Thymus (tissue), 11 donors: Measurements from ENCODE around the gene DHDDS. TPM values are rescaled to one million over a fixed set of nuclear protein-coding genes. Genes with fewer than 3 reads are reported as not detected.
A peak's percentile ranks its signal among the peaks of the same experiment; 100 is the strongest.

Experiments
- DNase-seq, 9 donors: peaks; one replicate each; pipeline ENCODE4 v3.0.0-alpha.2; 2013; ENCODE audit warnings: low spot score in 9 of 9, low read depth in 6 of 9, missing footprints in 1 of 9
- H3K27ac ChIP-seq, 2 donors: one replicate each; pipeline ENCODE4 v1.5.1; 2013; ENCODE audit warnings: control low read depth in 1 of 2, low read depth in 1 of 2, low read length in 1 of 2, mild to moderate bottlenecking in 1 of 2, moderate library complexity in 1 of 2
- H3K27me3 ChIP-seq, 2 donors: one replicate each; pipeline ENCODE4 v1.5.1; 2013; ENCODE audit warnings: low read length in 1 of 2; ENCODE audit not compliant: control insufficient read depth in 2 of 2, insufficient read depth in 1 of 2
- H3K36me3 ChIP-seq, 2 donors: one replicate each; pipeline ENCODE4 v1.5.1; 2013; ENCODE audit warnings: low read length in 1 of 2, mild to moderate bottlenecking in 1 of 2, moderate library complexity in 1 of 2; ENCODE audit not compliant: control insufficient read depth in 2 of 2, insufficient read depth in 2 of 2
- H3K4me1 ChIP-seq, 2 donors: one replicate each; pipeline ENCODE4 v1.5.1; 2013; ENCODE audit warnings: low read length in 2 of 2; ENCODE audit not compliant: control insufficient read depth in 2 of 2, insufficient read depth in 2 of 2
- H3K4me3 ChIP-seq, 2 donors: one replicate each; pipeline ENCODE4 v1.5.1; 2013; ENCODE audit warnings: low read length in 2 of 2, control low read depth in 1 of 2, mild to moderate bottlenecking in 1 of 2
- H3K9me3 ChIP-seq, 2 donors: one replicate each; pipeline ENCODE4 v1.5.1; 2013; ENCODE audit warnings: low read length in 1 of 2, mild to moderate bottlenecking in 1 of 2; ENCODE audit not compliant: control insufficient read depth in 2 of 2, insufficient read depth in 1 of 2
- WGBS: extraction: QIAGEN DNeasy Blood & Tissue Kit; methylation state at CpG from one replicate; pipeline ENCODE4 v1.1.7; 2013; 5-methylcytosine and 5-hydroxymethylcytosine counted together
- polyA plus RNA-seq: library from polyadenylated mRNA; stranded (reverse); fragments of 200-250 nt; gene quantifications from one replicate; pipeline ENCODE4 v1.2.3, GENCODE V29; 2013
- total RNA-seq: library from RNA; stranded (reverse); fragments of 120-200 nt; gene quantifications from one replicate; pipeline ENCODE4 v1.2.4, GENCODE V29; 2013
- donor health status: healthy.

DHDDS gene
- total and polyA plus RNA-seq, 2 donors, result 18.4 to 20.3 TPM

GRCh38 chr1:26470878-26471497 is 38.9 kb downstream of the DHDDS start:
- DNase-seq, result peak in 1 of 9 donors; percentile 40

GRCh38 chr1:26471498-26472319 is 39.6 kb downstream of the DHDDS start:
- peak; percentile 31 to 74 (median 49) for DNase-seq
- Histone ChIP-seq H3K9me3 (no peaks in the 10 kb centered on the region), H3K36me3 (peaks cover 32 to 62% of the 10 kb centered on the region in 2 donors), H3K4me1 (peaks cover 26 to 32% of the 10 kb centered on the region in 2 donors), H3K27ac (peak overlapping the region; percentile 58 to 98), H3K4me3 (peak overlapping the region; percentile 80 to 100), H3K27me3 (no peaks in the 10 kb centered on the region)
- WGBS, result under 1% methylated on average over 52 of the region's 52 CpGs

More at GRCh38 chr1:26470878-26471497, 38.9 kb downstream of the DHDDS start:
- WGBS, result 45% methylated on average over 14 of the region's 14 CpGs
- Histone ChIP-seq H3K27ac (peak overlapping the region in 1 of 2 donors; percentile 98), H3K27me3 (no peaks in the 10 kb centered on the region), H3K9me3 (no peaks in the 10 kb centered on the region), H3K36me3 (peaks cover 33 to 62% of the 10 kb centered on the region in 2 donors), H3K4me3 (peak overlapping the region; percentile 80 to 100), H3K4me1 (peaks cover 26 to 32% of the 10 kb centered on the region in 2 donors)

GRCh38 chr1:26472320-26472900 is 40.3 kb downstream of the DHDDS start, which contains the start of gene HMGN2:
HMGN2 (plus strand) TSS chr1:26472440; CDS start chr1:26472613, 173 bp downstream.
- H3K36me3 ChIP-seq, result peaks cover 32 to 62% of the 10 kb centered on the region in 2 donors
- DNase-seq, result peak; percentile 82 to 96 (median 91)
- H3K9me3 ChIP-seq, result no peaks in the 10 kb centered on the region
- H3K4me3 ChIP-seq, result peak within 1 kb of the TSS; percentile 80 to 100
- WGBS, result under 1% methylated on average over 69 of the region's 69 CpGs
- H3K27me3 ChIP-seq, result no peaks in the 10 kb centered on the region
- H3K27ac ChIP-seq, result peak within 1 kb of the TSS; percentile 98 to 100
- H3K4me1 ChIP-seq, result peaks cover 26 to 35% of the 10 kb centered on the region in 2 donors

- Histone ChIP-seq H3K9me3 (no peaks in the 10 kb centered on the region), H3K36me3 (peaks cover 33 to 61% of the 10 kb centered on the region in 2 donors), H3K4me3 (peak overlapping the region; percentile 80 to 100), H3K27ac (peak overlapping the region; percentile 98 to 100), H3K27me3 (no peaks in the 10 kb centered on the region), H3K4me1 (peaks cover 26 to 35% of the 10 kb centered on the region in 2 donors)
- DNase-seq, result peak; percentile 82 to 98 (median 93)
- 6% methylated on average over 71 of the region's 71 CpGs for WGBS
These were observed 41.1 kb downstream of the DHDDS start for GRCh38 chr1:26472901-26473845.

- H3K4me1 ChIP-seq, result peaks cover 24 to 33% of the 10 kb centered on the region in 2 donors
- no peak overlapping the region for H3K27ac ChIP-seq
- H3K4me3 ChIP-seq, result peak overlapping the region; percentile 1 to 21
- WGBS, result 100% methylated on average over 1 of the region's 1 CpG
- H3K36me3 ChIP-seq, result peaks cover 34 to 59% of the 10 kb centered on the region in 2 donors
- H3K27me3 ChIP-seq, result no peaks in the 10 kb centered on the region
- H3K9me3 ChIP-seq, result no peaks in the 10 kb centered on the region
- DNase-seq, result no peak
These were observed 42.7 kb downstream of the DHDDS start for GRCh38 chr1:26474818-26475217.

GRCh38 chr1:26475989-26476388 is 43.9 kb downstream of the DHDDS start:
- Histone ChIP-seq H3K27ac (no peak overlapping the region), H3K4me3 (no peak overlapping the region), H3K36me3 (peaks cover 34 to 59% of the 10 kb centered on the region in 2 donors), H3K27me3 (no peaks in the 10 kb centered on the region), H3K9me3 (no peaks in the 10 kb centered on the region), H3K4me1 (peaks cover 14 to 21% of the 10 kb centered on the region in 2 donors)
- WGBS, result 98% methylated on average over 3 of the region's 3 CpGs
- DNase-seq, result no peak

- H3K36me3 ChIP-seq, result peaks cover 34 to 59% of the 10 kb centered on the region in 2 donors
- no peak for DNase-seq
- peak overlapping the region; percentile 26 to 31 for H3K27ac ChIP-seq
- peaks cover 7 to 12% of the 10 kb centered on the region in 2 donors for H3K4me1 ChIP-seq
- no peak overlapping the region for H3K4me3 ChIP-seq
- H3K9me3 ChIP-seq, result no peaks in the 10 kb centered on the region
- H3K27me3 ChIP-seq, result no peaks in the 10 kb centered on the region
- 89% methylated on average over 4 of the region's 4 CpGs for WGBS
These were observed 44.8 kb downstream of the DHDDS start for GRCh38 chr1:26476958-26477357.

- peaks cover 7 to 10% of the 10 kb centered on the region in 2 donors for H3K4me1 ChIP-seq
- peak overlapping the region in 1 of 2 donors; percentile 26 for H3K27ac ChIP-seq
- no peaks in the 10 kb centered on the region for H3K9me3 ChIP-seq
- 90% methylated on average over 8 of the region's 8 CpGs for WGBS
- no peak for DNase-seq
- H3K27me3 ChIP-seq, result no peaks in the 10 kb centered on the region
- H3K4me3 ChIP-seq, result no peak overlapping the region
- H3K36me3 ChIP-seq, result peaks cover 34 to 59% of the 10 kb centered on the region in 2 donors
These were observed 45.5 kb downstream of the DHDDS start for GRCh38 chr1:26477446-26478152.
